GM23338 (cell line): Measurements from ENCODE around the gene COMTD1. TPM values are rescaled to one million over a fixed set of nuclear protein-coding genes. Genes with fewer than 3 reads are reported as not detected.
A peak's percentile ranks its signal among the peaks of the same experiment; 100 is the strongest.

Source experiments
- ATAC-seq: fragments of 200-7000 bp; cut with Tn5 transposase; 3 replicates; pipeline ENCODE4 v1.9.1; 2020
- DNase-seq: peaks from one replicate; pipeline ENCODE4 v3.0.0-alpha.2; 2015; ENCODE audit warnings: low spot score
- H2AFZ ChIP-seq: fragments of 200-600 bp; sonication (generic); 2 replicates; pipeline ENCODE4 v1.8.0; 2016; ENCODE audit warnings: antibody characterized with exemption, mild to moderate bottlenecking, moderate library complexity
- H3F3A ChIP-seq: fragments of 200-600 bp; sonication (generic); replicated peaks from 2 replicates; pipeline ENCODE4 v1.8.0; 2017; ENCODE audit warnings: antibody characterized with exemption, mixed run types, low read depth
- H3K27ac ChIP-seq: fragments of 200-600 bp; sonication (generic); 2 replicates; pipeline ENCODE4 v1.6.1; 2016; ENCODE audit warnings: low read depth
- H3K27me3 ChIP-seq: fragments of 200-600 bp; sonication (generic); 2 replicates; pipeline ENCODE4 v1.8.0; 2016; ENCODE audit warnings: mild to moderate bottlenecking, mixed run types, moderate library complexity; ENCODE audit not compliant: insufficient read depth
- H3K36me3 ChIP-seq: fragments of 200-600 bp; sonication (generic); 2 replicates; pipeline ENCODE4 v1.8.0; 2016; ENCODE audit warnings: mild to moderate bottlenecking; ENCODE audit not compliant: insufficient read depth
- H3K4me1 ChIP-seq: fragments of 200-600 bp; sonication (generic); 2 replicates; pipeline ENCODE4 v1.8.0; 2016; ENCODE audit warnings: mild to moderate bottlenecking, moderate library complexity; ENCODE audit not compliant: insufficient read depth
- H3K4me2 ChIP-seq: fragments of 200-600 bp; sonication (generic); 2 replicates; pipeline ENCODE4 v1.7.1; 2017; ENCODE audit warnings: mixed run types
- H3K4me3 ChIP-seq: fragments of 200-600 bp; sonication (generic); 2 replicates; pipeline ENCODE4 v1.6.1; 2016; ENCODE audit warnings: mixed run types
- H3K79me2 ChIP-seq: fragments of 200-600 bp; sonication (generic); replicated peaks from 2 replicates; pipeline ENCODE4 v1.8.0; 2017; ENCODE audit warnings: mild to moderate bottlenecking; ENCODE audit not compliant: insufficient read depth
- H3K9me2 ChIP-seq: fragments of 200-600 bp; sonication (generic); 2 replicates; pipeline ENCODE4 v1.8.0; 2017; ENCODE audit not compliant: insufficient read depth
- H4K20me1 ChIP-seq: fragments of 200-600 bp; sonication (generic); replicated peaks from 2 replicates; pipeline ENCODE4 v1.8.0; 2017; ENCODE audit warnings: mild to moderate bottlenecking; ENCODE audit not compliant: insufficient read depth
- H3K27ac Mint-ChIP-seq: 2 replicates; pipeline ENCODE4 v1.8.0; 2020; ENCODE audit warnings: inconsistent platforms, mild to moderate bottlenecking, moderate library complexity, mixed read lengths
- H3K27me3 Mint-ChIP-seq: 3 replicates; pipeline ENCODE4 v1.8.0; 2022; ENCODE audit warnings: low read depth, mild to moderate bottlenecking, moderate library complexity, mixed read lengths, inconsistent platforms; ENCODE audit not compliant: insufficient read depth, poor library complexity
- H3K36me3 Mint-ChIP-seq: 3 replicates; pipeline ENCODE4 v1.8.0; 2021; ENCODE audit warnings: low read depth, mild to moderate bottlenecking, inconsistent platforms, moderate library complexity, mixed read lengths
- H3K4me1 Mint-ChIP-seq: 3 replicates; pipeline ENCODE4 v1.8.0; 2020; ENCODE audit warnings: mild to moderate bottlenecking, inconsistent platforms, mixed read lengths
- H3K4me3 Mint-ChIP-seq: 3 replicates; pipeline ENCODE4 v1.8.0; 2021; ENCODE audit warnings: moderate library complexity, mild to moderate bottlenecking, inconsistent platforms, mixed read lengths
- H3K9me3 Mint-ChIP-seq: 3 replicates; pipeline ENCODE4 v1.8.0; 2020; ENCODE audit warnings: moderate library complexity, mild to moderate bottlenecking, inconsistent platforms, mixed read lengths
- CREB1 ChIP-seq: fragments of 250-450 bp; sonication (Bioruptor Pico); IDR thresholded peaks from 2 replicates; pipeline ENCODE4 v1.5.0; 2020; ENCODE audit warnings: low read depth, mild to moderate bottlenecking, moderate library complexity
- CTCF ChIP-seq, 2 experiments: fragments of 200-600 bp in 1 of 2; sonication (generic) in 1 of 2; conservative IDR thresholded peaks; 2 replicates each; pipeline versions ENCODE4 v1.5.1 to v1.6.1; 2016 to 2017; ENCODE audit warnings: antibody characterized with exemption in 2 of 2, low read depth in 2 of 2, mild to moderate bottlenecking in 2 of 2, moderate library complexity in 1 of 2
- EZH2 ChIP-seq: fragments of 200-600 bp; sonication (generic); IDR thresholded peaks from one replicate; pipeline ENCODE4 v1.8.0; 2017; ENCODE audit warnings: antibody characterized with exemption, mild to moderate bottlenecking, low read depth; ENCODE audit not compliant: unreplicated experiment
- EZH2phosphoT487 ChIP-seq: fragments of 200-600 bp; sonication (generic); IDR thresholded peaks from one replicate; pipeline ENCODE4 v1.8.1; 2018; ENCODE audit warnings: antibody characterized with exemption; ENCODE audit not compliant: unreplicated experiment
- JUNB ChIP-seq: IDR thresholded peaks from one replicate; pipeline ENCODE4 v1.6.1; 2016; ENCODE audit warnings: antibody characterized with exemption; ENCODE audit not compliant: unreplicated experiment
- NANOG ChIP-seq: IDR thresholded peaks from 2 replicates; pipeline ENCODE4 v1.6.1; 2016; ENCODE audit warnings: antibody characterized with exemption, borderline replicate concordance
- POLR2AphosphoS5 ChIP-seq: IDR thresholded peaks from 2 replicates; pipeline ENCODE4 v1.6.1; 2016; ENCODE audit warnings: antibody characterized with exemption, low read depth
- REST ChIP-seq: IDR thresholded peaks from one replicate; pipeline ENCODE4 v1.6.1; 2018; ENCODE audit warnings: antibody characterized with exemption; ENCODE audit not compliant: unreplicated experiment
- STAT1 ChIP-seq: IDR thresholded peaks from one replicate; pipeline ENCODE4 v1.6.1; 2016; ENCODE audit warnings: antibody characterized with exemption; ENCODE audit not compliant: unreplicated experiment
- ZNF331 ChIP-seq: fragments of 250-450 bp; sonication (Bioruptor Pico); IDR thresholded peaks from 2 replicates; pipeline ENCODE4 v1.5.0; 2020; ENCODE audit warnings: low read depth, mild to moderate bottlenecking, moderate library complexity
- polyA plus RNA-seq: library from polyadenylated mRNA; unstranded; fragments of >200 nt; fragmentation: Nextera tagmentation; extraction: Ambion mirVana; gene quantifications from 2 replicates; pipeline ENCODE4 v1.2.1, GENCODE V29; 2016
- total RNA-seq: library from RNA; depleted of rRNA; stranded (reverse); fragments of >200 nt; shearing (Covaris generic); gene quantifications from 2 replicates; pipeline ENCODE4 v1.2.3, GENCODE V29; 2014

Gene COMTD1
- total and polyA plus RNA-seq, 2 experiments from 2014 or later, result 40.0 to 46.7 TPM

GRCh38 chr10:75187961-75188426, 47.8 kb downstream of the COMTD1 start:
- Mint-ChIP-seq H3K9me3 (no peaks in the 10 kb centered on the region), H3K36me3 (no peaks in the 10 kb centered on the region), H3K27me3 (peaks cover 3% of the 10 kb centered on the region), H3K4me1 (peaks cover 40% of the 10 kb centered on the region), H3K4me3 (no peak overlapping the region), H3K27ac (peak overlapping the region; percentile 97)
- no peaks in the 10 kb centered on the region for H3K79me2 ChIP-seq
- no peaks in the 10 kb centered on the region for H3K9me2 ChIP-seq
- H3K4me1 ChIP-seq, result peaks cover 5% of the 10 kb centered on the region; the same call in 1 of the 2 replicates
- H2AFZ ChIP-seq, result no peak overlapping the region
- no peak overlapping the region for H3K4me3 ChIP-seq
- H4K20me1 ChIP-seq, result no peaks in the 10 kb centered on the region; the same call in 1 of the 2 replicates
- TF ChIP-seq ZNF331 (CRISPR knock-in tag), result no peak
- TF ChIP-seq CTCF (conservative IDR thresholded peaks at IDR 0.05; ENCODE audit: low read depth in 2 of 2), result peak; percentile 87 to 88
- no peak for TF ChIP-seq EZH2
- TF ChIP-seq NANOG, result no peak
- no peak for TF ChIP-seq EZH2phosphoT487
- H3K27me3 ChIP-seq, result no peaks in the 10 kb centered on the region
- no peaks in the 10 kb centered on the region for H3K36me3 ChIP-seq
- ATAC-seq (peak; percentile 84), DNase-seq (peak; percentile 87)
- no peaks in the 10 kb centered on the region; the same call in 1 of the 2 replicates for H3F3A ChIP-seq
- H3K4me2 ChIP-seq, result 0 out of 2 replicates have a peak overlapping the region, but pooled peaks have one; percentile 23
- H3K27ac ChIP-seq, result peak overlapping the region; percentile 93

- no peaks in the 10 kb centered on the region; the same call in 1 of the 2 replicates for H4K20me1 ChIP-seq
- H3F3A ChIP-seq, result no peaks in the 10 kb centered on the region; the same call in 1 of the 2 replicates
- Mint-ChIP-seq H3K27ac (peak overlapping the region; percentile 83), H3K27me3 (peaks cover 3% of the 10 kb centered on the region), H3K4me1 (peaks cover 37% of the 10 kb centered on the region), H3K9me3 (no peaks in the 10 kb centered on the region), H3K36me3 (0 out of 3 replicates have a peak, but pooled peaks cover 4% of the 10 kb centered on the region), H3K4me3 (no peak overlapping the region)
- ATAC-seq (no peak), DNase-seq (no peak)
- H3K36me3 ChIP-seq, result no peaks in the 10 kb centered on the region
- H3K4me3 ChIP-seq, result no peak overlapping the region
- H3K4me2 ChIP-seq, result no peak overlapping the region
- H3K4me1 ChIP-seq, result peaks cover 5% of the 10 kb centered on the region; the same call in 1 of the 2 replicates
- H3K27me3 ChIP-seq, result no peaks in the 10 kb centered on the region
- H2AFZ ChIP-seq, result no peak overlapping the region
- no peaks in the 10 kb centered on the region for H3K9me2 ChIP-seq
- H3K27ac ChIP-seq, result peak overlapping the region; percentile 93; the same call in 1 of the 2 replicates
- no peaks in the 10 kb centered on the region for H3K79me2 ChIP-seq
- TF ChIP-seq CTCF (conservative IDR thresholded peaks at IDR 0.05; ENCODE audit: low read depth in 2 of 2) (no peak), EZH2 (no peak), STAT1 (no peak), REST (no peak), JUNB (no peak), NANOG (no peak), CREB1 (CRISPR knock-in tag) (no peak), ZNF331 (CRISPR knock-in tag) (no peak), POLR2AphosphoS5 (no peak)
These were observed 49.4 kb downstream of the COMTD1 start for GRCh38 chr10:75186310-75186709.
